NCI-H82 (cell line): ENCODE results near the gene IGFBP2.
A peak's percentile ranks its signal among the peaks of the same experiment; 100 is the strongest.

Experiments used
- DNase-seq: peaks from one replicate; lab custom pipeline; 2025; lab: John Stamatoyannopoulos, UW

Gene IGFBP2

GRCh38 chr2:216632952-216633615 is at the start of gene IGFBP2:
Gene IGFBP2, plus strand, starts transcription at chr2:216633420. Its CDS starts 104 bp downstream, at chr2:216633524.
- DNase-seq, result peak; percentile 96

GRCh38 chr2:216583606-216584005 is 49.6 kb upstream of the IGFBP2 start:
- DNase-seq, result no peak

- DNase-seq, result no peak
Measured at GRCh38 chr2:216584112-216584511, 49.1 kb upstream of the IGFBP2 start.

- DNase-seq, result no peak
Measured at GRCh38 chr2:216585441-216585840, 47.8 kb upstream of the IGFBP2 start.

DNA sequence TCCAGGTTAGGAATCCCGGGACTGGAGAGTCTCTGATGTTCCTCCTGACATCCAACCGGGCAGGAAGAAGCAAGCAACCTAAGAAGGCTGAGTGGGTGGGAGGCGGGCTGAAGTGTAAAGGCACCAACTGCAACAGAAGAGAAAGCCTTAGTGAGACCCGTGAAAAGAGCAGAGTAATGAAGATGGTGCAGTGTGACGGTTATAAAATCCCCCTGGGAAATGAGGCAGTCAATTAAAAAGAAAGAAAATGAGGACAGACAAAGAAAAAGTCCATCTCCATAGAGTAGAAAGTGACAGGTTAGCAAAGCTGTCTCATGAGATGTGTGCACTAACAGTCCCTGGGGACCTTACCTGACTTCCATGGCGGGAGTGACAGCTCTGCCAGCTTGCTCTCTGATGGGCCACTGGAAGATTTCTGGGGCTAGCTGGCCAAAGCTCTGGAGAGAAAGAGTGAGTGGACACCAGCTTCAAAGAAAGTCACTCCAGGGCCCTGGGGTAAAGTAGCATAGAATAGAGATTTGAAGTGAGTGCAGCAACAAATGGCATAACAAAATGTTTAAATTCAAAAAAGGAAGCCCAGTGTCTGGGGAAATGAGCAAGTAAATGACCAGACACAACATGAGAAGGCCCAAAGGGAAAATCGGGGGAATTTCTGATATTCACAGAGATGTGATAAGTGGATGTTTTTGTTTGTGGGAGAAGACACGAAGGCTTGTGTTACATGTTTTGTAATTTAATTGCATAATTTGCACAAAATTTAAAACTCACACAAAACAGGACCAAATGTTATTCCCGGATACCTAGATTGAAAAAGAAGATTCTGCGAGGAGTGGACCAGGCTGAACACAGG is 44.1 kb upstream of the IGFBP2 start:
- no peak for DNase-seq

- DNase-seq, result no peak
Measured at GRCh38 chr2:216589791-216590190, 43.4 kb upstream of the IGFBP2 start.

GRCh38 chr2:216590780-216591179 is 42.4 kb upstream of the IGFBP2 start:
- DNase-seq, result peak; percentile 58

DNA sequence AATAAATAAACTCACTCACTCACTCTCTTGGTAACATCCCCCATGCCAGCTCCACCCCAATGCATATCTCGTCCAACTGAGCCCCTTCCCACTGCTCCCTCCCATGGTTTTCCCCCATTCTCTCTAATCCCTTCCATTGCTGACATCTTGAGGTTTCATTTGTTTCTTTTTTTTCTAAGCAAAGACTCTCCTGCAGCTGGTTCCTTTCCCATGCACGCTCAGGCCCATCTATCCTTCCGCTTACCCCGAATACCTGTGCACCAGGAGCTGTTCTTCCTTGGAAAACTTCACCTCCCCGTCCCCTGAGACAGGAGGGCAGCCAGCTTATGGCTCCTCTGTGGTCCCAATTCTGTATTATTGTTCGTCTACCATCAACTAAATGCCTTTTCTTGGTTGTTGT is 41.7 kb upstream of the IGFBP2 start:
- no peak for DNase-seq

- no peak for DNase-seq
Measured at GRCh38 chr2:216594081-216594480, 39.1 kb upstream of the IGFBP2 start.

DNA sequence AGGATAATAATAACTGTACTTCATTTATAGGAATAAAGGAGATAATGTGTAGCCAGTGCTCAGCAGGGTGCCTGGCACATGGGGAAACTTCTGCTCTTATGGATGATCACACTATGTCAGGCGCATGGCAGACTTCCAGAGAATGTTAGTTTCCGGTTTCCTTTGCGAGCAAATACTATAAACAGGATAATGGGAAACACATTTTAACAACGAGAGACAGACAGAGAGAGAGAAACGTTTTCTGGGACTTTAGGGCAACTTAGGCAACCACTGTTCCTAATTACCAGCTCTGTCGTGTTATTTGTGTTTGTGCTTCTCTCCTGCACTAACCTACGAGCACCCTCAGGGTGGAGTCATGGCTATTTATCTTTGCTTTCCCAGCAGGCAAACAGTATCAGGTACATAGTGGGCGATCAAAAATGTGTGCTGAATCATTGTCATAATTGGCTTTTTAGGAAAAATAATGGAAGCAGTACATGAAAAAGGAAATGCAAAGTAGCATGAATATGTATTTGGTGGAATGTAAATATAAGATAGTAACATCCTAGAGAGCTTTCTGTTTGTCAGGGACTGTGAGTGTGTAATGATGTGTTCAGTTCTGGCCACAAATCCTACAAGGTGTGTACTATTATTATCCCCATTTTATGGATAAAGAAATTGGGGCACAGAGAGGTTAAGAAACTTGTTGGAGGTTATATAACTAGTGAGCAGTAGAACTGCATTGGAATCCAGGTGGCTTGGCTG is 36.8 kb upstream of the IGFBP2 start:
- DNase-seq, result peak; percentile 22

DNA sequence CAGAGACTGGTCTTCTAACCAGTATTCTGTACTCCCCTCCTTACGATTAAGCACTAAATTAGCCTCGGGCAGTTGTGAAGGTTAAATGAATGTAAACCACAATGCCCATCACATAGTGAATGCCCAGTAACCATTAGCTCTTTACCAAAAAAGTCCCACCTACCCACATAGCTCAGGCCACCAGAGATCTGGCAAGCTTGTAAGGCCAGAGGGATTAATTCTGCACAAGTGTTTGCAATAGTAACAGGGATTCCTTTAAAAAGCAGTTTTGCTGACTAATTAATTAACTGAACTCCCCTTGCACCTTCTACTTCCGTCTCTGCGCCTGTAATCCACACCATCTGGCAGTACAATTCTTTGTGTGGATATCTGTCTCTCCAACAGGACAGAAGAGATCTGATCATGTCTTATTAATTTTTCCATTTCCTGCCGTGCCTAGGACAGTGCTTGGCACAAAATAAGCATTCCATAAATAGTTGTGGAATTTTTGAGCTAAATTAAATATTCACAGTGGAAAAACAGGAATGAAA is 36.2 kb upstream of the IGFBP2 start:
- DNase-seq, result peak; percentile 95

DNA sequence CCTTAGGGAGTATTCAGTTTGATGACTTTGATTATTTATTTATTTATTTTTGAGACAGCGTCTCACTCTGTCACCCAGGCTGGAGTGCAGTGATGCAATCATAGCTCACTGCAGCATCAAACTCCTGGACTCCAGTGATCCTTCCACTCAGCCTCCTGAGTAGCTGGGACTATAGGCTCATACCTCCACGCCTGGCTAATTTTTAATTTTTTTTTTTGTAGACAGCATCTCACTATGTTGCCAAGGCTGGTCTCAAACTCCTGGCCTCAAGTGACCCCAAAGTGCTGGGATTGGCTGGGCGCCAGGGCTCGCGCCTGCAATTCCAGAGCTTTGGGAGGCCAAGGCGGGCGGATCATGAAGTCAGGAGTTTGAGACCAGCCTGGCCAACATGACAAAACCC is 35.4 kb upstream of the IGFBP2 start:
- peak; percentile 38 for DNase-seq

DNA sequence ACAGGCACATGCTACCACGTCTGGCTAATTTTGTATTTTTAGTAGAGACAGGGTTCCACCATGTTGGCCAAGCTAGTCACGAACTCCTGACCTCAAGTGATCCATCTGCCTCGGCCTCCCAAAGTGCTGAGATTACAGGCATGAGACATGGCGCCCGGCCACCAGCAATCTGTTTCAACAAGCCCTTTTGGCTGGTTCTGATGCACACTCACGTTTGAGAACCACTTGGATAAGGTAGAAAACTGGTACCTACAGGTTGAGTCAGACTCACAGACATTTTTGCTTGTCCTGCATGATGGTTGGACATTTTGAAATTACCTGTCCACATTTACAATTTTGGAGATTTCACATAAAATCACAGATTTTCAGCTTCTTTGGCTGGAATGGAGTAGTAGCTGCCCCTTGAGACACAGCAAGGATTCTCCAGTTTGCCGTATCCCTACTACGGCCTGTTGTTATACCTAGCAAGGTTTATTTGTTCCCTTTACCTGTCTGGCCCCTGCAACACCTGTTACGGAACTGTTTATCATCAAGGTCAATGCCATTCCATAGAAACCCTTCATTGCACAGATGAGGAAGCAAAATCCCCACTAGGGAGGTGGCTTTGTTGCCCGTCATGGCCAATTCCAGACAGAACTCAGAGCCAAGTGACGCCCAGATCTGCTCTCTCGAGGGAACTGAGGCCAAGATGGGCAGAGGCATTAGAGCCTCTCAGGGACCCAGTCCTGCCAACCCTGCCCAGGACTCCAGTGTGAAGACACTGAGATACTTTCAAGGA is 31.4 kb upstream of the IGFBP2 start:
- no peak for DNase-seq

- no peak for DNase-seq
Measured at GRCh38 chr2:216603010-216603883, 30.0 kb upstream of the IGFBP2 start.

- DNase-seq, result no peak
Measured at GRCh38 chr2:216603884-216604245, 29.4 kb upstream of the IGFBP2 start.

- peak; percentile 24 for DNase-seq
Measured at GRCh38 chr2:216604458-216604857, 28.8 kb upstream of the IGFBP2 start.

- no peak for DNase-seq
Measured at GRCh38 chr2:216606551-216607276, 26.5 kb upstream of the IGFBP2 start.

GRCh38 chr2:216607277-216607560 is 26.0 kb upstream of the IGFBP2 start:
- no peak for DNase-seq

GRCh38 chr2:216608525-216608924 is 24.7 kb upstream of the IGFBP2 start:
- DNase-seq, result no peak
